Measurements from ENCODE around the gene FAM156B. TPM values are rescaled to one million over a fixed set of nuclear protein-coding genes. Genes with fewer than 3 reads are reported as not detected.
"Not testable (repeated sequence)": the region's sequence is repeated elsewhere in the genome, so short reads cannot be mapped to it uniquely, and the experiment has no call there.

Gene FAM156B
- total RNA-seq, 2 donors from 2014 or later: 6.7 to 17.1 TPM

GRCh38 chrX:52870046-52870445 lies 27.1 kb upstream of the FAM156B start:
- no peak overlapping the region for H3K4me3 ChIP-seq
- no peak for DNase-seq
- H3K27me3 ChIP-seq: no peaks in the 10 kb centered on the region
- intact Hi-C loops (cut with DNase I): no loop called here
- no peak overlapping the region for H3K27ac ChIP-seq
- TF ChIP-seq CTCF (IDR thresholded peaks at IDR 0.05): no peak
- H3K9me3 ChIP-seq: no peaks in the 10 kb centered on the region
- H3K9ac ChIP-seq (ENCODE audit: low read depth in 2 of 2, low read length in 2 of 2): no peak overlapping the region
- H3K36me3 ChIP-seq: no peaks in the 10 kb centered on the region
- no peaks in the 10 kb centered on the region for H3K4me1 ChIP-seq

GRCh38 chrX:52873825-52874224 lies 23.3 kb upstream of the FAM156B start:
- H3K9me3 ChIP-seq; H3K27ac ChIP-seq; H3K27me3 ChIP-seq; intact Hi-C loops (cut with DNase I); H3K9ac ChIP-seq (ENCODE audit: low read depth in 2 of 2, low read length in 2 of 2); H3K4me3 ChIP-seq; DNase-seq; H3K36me3 ChIP-seq; H3K4me1 ChIP-seq: not testable (repeated sequence)

GRCh38 chrX:52874661-52875060 lies 22.5 kb upstream of the FAM156B start:
- H3K9ac ChIP-seq (ENCODE audit: low read depth in 2 of 2, low read length in 2 of 2): no peak overlapping the region
- no peaks in the 10 kb centered on the region for H3K27me3 ChIP-seq
- TF ChIP-seq CTCF (IDR thresholded peaks at IDR 0.05): no peak
- no peak overlapping the region for H3K4me3 ChIP-seq
- no peak overlapping the region for H3K27ac ChIP-seq
- intact Hi-C loops (cut with DNase I): no loop called here
- no peaks in the 10 kb centered on the region for H3K36me3 ChIP-seq
- no peak for DNase-seq
- no peaks in the 10 kb centered on the region for H3K9me3 ChIP-seq
- H3K4me1 ChIP-seq: no peaks in the 10 kb centered on the region

GRCh38 chrX:52875436-52875835 lies 21.7 kb upstream of the FAM156B start:
- H3K27ac ChIP-seq; H3K36me3 ChIP-seq; H3K4me3 ChIP-seq; intact Hi-C loops (cut with DNase I); H3K27me3 ChIP-seq; H3K4me1 ChIP-seq; H3K9ac ChIP-seq (ENCODE audit: low read depth in 2 of 2, low read length in 2 of 2); H3K9me3 ChIP-seq; DNase-seq: not testable (repeated sequence)

GRCh38 chrX:52876386-52876785 lies 20.7 kb upstream of the FAM156B start:
- H3K4me1 ChIP-seq; intact Hi-C loops (cut with DNase I); H3K27me3 ChIP-seq; DNase-seq; H3K27ac ChIP-seq; H3K36me3 ChIP-seq; H3K9ac ChIP-seq (ENCODE audit: low read depth in 2 of 2, low read length in 2 of 2); H3K4me3 ChIP-seq; H3K9me3 ChIP-seq: not testable (repeated sequence)

- intact Hi-C loops (cut with DNase I); DNase-seq; H3K36me3 ChIP-seq; H3K27ac ChIP-seq; H3K9ac ChIP-seq (ENCODE audit: low read depth in 2 of 2, low read length in 2 of 2); H3K9me3 ChIP-seq; H3K4me3 ChIP-seq; H3K27me3 ChIP-seq; H3K4me1 ChIP-seq: not testable (repeated sequence)
Measured at GRCh38 chrX:52887459-52887858, 9.7 kb upstream of the FAM156B start.

GRCh38 chrX:52888090-52888489 lies 9.0 kb upstream of the FAM156B start:
- H3K36me3 ChIP-seq; H3K9me3 ChIP-seq; intact Hi-C loops (cut with DNase I); H3K27ac ChIP-seq; DNase-seq; H3K27me3 ChIP-seq; H3K4me1 ChIP-seq; H3K9ac ChIP-seq (ENCODE audit: low read depth in 2 of 2, low read length in 2 of 2); H3K4me3 ChIP-seq: not testable (repeated sequence)

GRCh38 chrX:52896438-52896837 lies 692 bp upstream of the FAM156B start:
- H3K4me1 ChIP-seq; intact Hi-C loops (cut with DNase I); H3K27me3 ChIP-seq; H3K36me3 ChIP-seq; DNase-seq; H3K4me3 ChIP-seq; H3K9ac ChIP-seq (ENCODE audit: low read depth in 2 of 2, low read length in 2 of 2); H3K9me3 ChIP-seq; H3K27ac ChIP-seq: not testable (repeated sequence)

- intact Hi-C loops (cut with DNase I); H3K9me3 ChIP-seq; H3K27ac ChIP-seq; DNase-seq; H3K4me3 ChIP-seq; H3K36me3 ChIP-seq; H3K4me1 ChIP-seq; H3K9ac ChIP-seq (ENCODE audit: low read depth in 2 of 2, low read length in 2 of 2); H3K27me3 ChIP-seq: not testable (repeated sequence)
Measured at GRCh38 chrX:52905531-52905930, 8.4 kb downstream of the FAM156B start.

- H3K27me3 ChIP-seq; intact Hi-C loops (cut with DNase I); H3K4me3 ChIP-seq; H3K36me3 ChIP-seq; H3K27ac ChIP-seq; DNase-seq; H3K4me1 ChIP-seq; H3K9ac ChIP-seq (ENCODE audit: low read depth in 2 of 2, low read length in 2 of 2); H3K9me3 ChIP-seq: not testable (repeated sequence)
Measured at GRCh38 chrX:52906072-52906471, 8.9 kb downstream of the FAM156B start.

GRCh38 chrX:52907137-52907536 lies 10.0 kb downstream of the FAM156B start:
- H3K4me1 ChIP-seq; H3K27me3 ChIP-seq; H3K36me3 ChIP-seq; intact Hi-C loops (cut with DNase I); H3K4me3 ChIP-seq; H3K27ac ChIP-seq; DNase-seq; H3K9ac ChIP-seq (ENCODE audit: low read depth in 2 of 2, low read length in 2 of 2); H3K9me3 ChIP-seq: not testable (repeated sequence)

GRCh38 chrX:52907900-52908299 lies 10.8 kb downstream of the FAM156B start:
- H3K4me1 ChIP-seq; intact Hi-C loops (cut with DNase I); H3K9me3 ChIP-seq; H3K36me3 ChIP-seq; H3K4me3 ChIP-seq; DNase-seq; H3K27me3 ChIP-seq; H3K9ac ChIP-seq (ENCODE audit: low read depth in 2 of 2, low read length in 2 of 2); H3K27ac ChIP-seq: not testable (repeated sequence)

Data from colonic mucosa (tissue), 4 donors.